Mammary epithelial cell (primary cell): ENCODE measurements around the gene SPA17.

Experiments
- CTCF ChIP-seq, 2 donors: IDR thresholded peaks in 1 of 2; conservative IDR thresholded peaks in 1 of 2; 2 replicates each; pipeline ENCODE4 v1.5.1; 2011 to 2012; ENCODE audit warnings: inconsistent platforms in 2 of 2, low read length in 2 of 2, mild to moderate bottlenecking in 2 of 2, control low read depth in 1 of 2, low read depth in 1 of 2; ENCODE audit not compliant: insufficient read depth in 1 of 2; ENCODE audit errors: extremely low read depth in 1 of 2
- EZH2 ChIP-seq: IDR thresholded peaks from 2 replicates; pipeline ENCODE4 v1.6.1; 2012; ENCODE audit warnings: low read length, inconsistent platforms, borderline replicate concordance

DNA sequence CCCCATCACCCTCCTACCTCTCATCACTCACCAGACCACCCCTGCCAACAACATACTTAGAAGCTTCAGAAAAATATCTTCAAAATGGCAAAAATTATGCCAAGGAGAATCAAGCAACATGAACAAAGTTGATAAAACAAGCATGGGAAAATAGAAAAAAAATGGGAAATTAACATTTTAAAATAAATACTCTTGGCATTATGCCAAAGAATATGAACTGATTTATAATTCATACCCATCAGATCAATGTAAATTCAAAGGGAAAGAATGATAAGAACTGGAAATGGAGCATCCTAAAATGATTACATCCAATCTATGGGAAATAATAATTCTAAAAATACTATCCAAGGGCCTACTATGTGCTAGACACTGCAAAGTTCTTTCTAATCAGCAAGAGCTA, 12.2 kb upstream of the SPA17 start:
- TF ChIP-seq CTCF (conservative IDR thresholded peaks at IDR 0.05 in 1 of 2, IDR thresholded peaks at IDR 0.05 in 1 of 2; ENCODE audit: extremely low read depth in 1 of 2, insufficient read depth in 1 of 2, low read depth in 1 of 2, low read length in 2 of 2) = no peak
- no peak for TF ChIP-seq EZH2
